SK-N-SH (cell line): ENCODE data around the gene ADAP1. TPM values are rescaled to one million over a fixed set of nuclear protein-coding genes. Genes with fewer than 3 reads are reported as not detected.
A peak's percentile ranks its signal among the peaks of the same experiment; 100 is the strongest.

Source experiments
- CTCF ChIA-PET: fragments of 300-600, 350-600 bp; formaldehyde crosslinking; extraction: SDS; loops from one replicate; lab custom pipeline; 2021; lab: Yijun Ruan, JAX
- POLR2A ChIA-PET: fragments of 350-600 bp; sonication (Branson Sonifier 250); formaldehyde crosslinking; extraction: SDS; loops from one replicate; lab custom pipeline; 2020; ENCODE audit warnings: antibody characterized with exemption, inconsistent platforms; lab: Yijun Ruan, JAX
- DNase-seq: peaks from one replicate; pipeline ENCODE4 v3.0.0; 2012
- H2AFZ ChIP-seq: fragments of 200-600 bp; sonication (generic); 2 replicates; pipeline ENCODE4 v1.8.1; 2016; ENCODE audit warnings: antibody characterized with exemption, mild to moderate bottlenecking, low read depth
- H3F3A ChIP-seq: fragments of 200-600 bp; sonication (generic); replicated peaks from 2 replicates; pipeline ENCODE3; 2016; ENCODE audit warnings: antibody characterized with exemption, mild to moderate bottlenecking; ENCODE audit not compliant: insufficient read depth
- H3K27ac ChIP-seq, 2 experiments: fragments of 200-500 bp in 1 of 2; fragments of 200-600 bp in 1 of 2; sonication (Bioruptor generic) in 1 of 2; sonication (generic), shearing (Covaris generic) in 1 of 2; 2 replicates each; pipeline versions ENCODE4 v1.5.1 to v1.6.1; 2014 to 2016; ENCODE audit warnings: low read depth in 2 of 2, inconsistent platforms in 1 of 2, low read length in 1 of 2, mild to moderate bottlenecking in 1 of 2, mixed read lengths in 1 of 2
- H3K27me3 ChIP-seq: fragments of 200-600 bp; sonication (generic), shearing (Covaris generic); 2 replicates; pipeline ENCODE4 v1.6.1; 2016; ENCODE audit warnings: mixed run types; ENCODE audit not compliant: insufficient read depth
- H3K36me3 ChIP-seq, 2 experiments: fragments of 200-500 bp in 1 of 2; fragments of 200-600 bp in 1 of 2; sonication (Bioruptor generic) in 1 of 2; sonication (generic) in 1 of 2; replicated peaks in 1 of 2; 2 replicates each; pipeline versions ENCODE3 to v1.5.1; 2014 to 2016; ENCODE audit warnings: low read length in 1 of 2, mild to moderate bottlenecking in 1 of 2; ENCODE audit not compliant: insufficient read depth in 2 of 2, control insufficient read depth in 1 of 2
- H3K4me1 ChIP-seq, 2 experiments: fragments of 200-500 bp in 1 of 2; fragments of 200-600 bp in 1 of 2; sonication (Bioruptor generic) in 1 of 2; sonication (generic), shearing (Covaris generic) in 1 of 2; 2 replicates each; pipeline versions ENCODE4 v1.5.1 to v1.6.1; 2014 to 2016; ENCODE audit warnings: low read depth in 1 of 2, low read length in 1 of 2, mixed run types in 1 of 2; ENCODE audit not compliant: insufficient read depth in 2 of 2, control insufficient read depth in 1 of 2
- H3K4me2 ChIP-seq: fragments of 200-600 bp; sonication (generic), shearing (Covaris generic); 2 replicates; pipeline ENCODE4 v1.6.1; 2017; ENCODE audit warnings: mixed run types
- H3K4me3 ChIP-seq, 2 experiments: fragments of 200-500 bp in 1 of 2; fragments of 200-600 bp in 1 of 2; sonication (Bioruptor generic) in 1 of 2; sonication (generic), shearing (Covaris generic) in 1 of 2; 2 replicates each; pipeline versions ENCODE4 v1.5.1 to v1.8.1; 2014 to 2016; ENCODE audit warnings: low read depth in 2 of 2, inconsistent platforms in 1 of 2, low read length in 1 of 2, mild to moderate bottlenecking in 1 of 2, mixed read lengths in 1 of 2, moderate library complexity in 1 of 2
- H3K79me2 ChIP-seq: fragments of 200-600 bp; sonication (generic); 2 replicates; pipeline ENCODE4 v1.8.1; 2017; ENCODE audit warnings: mild to moderate bottlenecking; ENCODE audit not compliant: insufficient read depth
- H3K9ac ChIP-seq: fragments of 200-600 bp; sonication (generic); 2 replicates; pipeline ENCODE4 v1.6.1; 2017; ENCODE audit warnings: mixed run types
- H3K9me2 ChIP-seq: fragments of 200-600 bp; sonication (generic); 2 replicates; pipeline ENCODE4 v1.6.1; 2017; ENCODE audit warnings: mixed run types
- H3K9me3 ChIP-seq: fragments of 200-600 bp; sonication (generic); 2 replicates; pipeline ENCODE4 v1.6.1; 2017; ENCODE audit warnings: mixed run types, mild to moderate bottlenecking, moderate library complexity
- H4K20me1 ChIP-seq: fragments of 200-600 bp; sonication (generic); 2 replicates; pipeline ENCODE4 v1.6.1; 2017; ENCODE audit warnings: mild to moderate bottlenecking, mixed run types; ENCODE audit not compliant: insufficient read depth
- EP300 ChIP-seq, 2 experiments: IDR thresholded peaks; 2 replicates each; pipeline versions ENCODE4 v1.4.0 to v1.6.1; 2012; ENCODE audit warnings: borderline replicate concordance in 1 of 2, low read depth in 1 of 2, low read length in 1 of 2
- MAX ChIP-seq: IDR thresholded peaks from 2 replicates; pipeline ENCODE4 v1.4.0; 2012; ENCODE audit warnings: low read depth
- MXI1 ChIP-seq: IDR thresholded peaks from 2 replicates; pipeline ENCODE4 v1.6.1; 2012; ENCODE audit warnings: mild to moderate bottlenecking, low read depth, low read length, improper control_type of control experiment
- NRF1 ChIP-seq: IDR thresholded peaks from 2 replicates; pipeline ENCODE4 v1.6.1; 2012; ENCODE audit warnings: low read depth, mild to moderate bottlenecking, low read length
- RAD21 ChIP-seq: IDR thresholded peaks from 2 replicates; pipeline ENCODE4 v1.6.1; 2012; ENCODE audit warnings: mild to moderate bottlenecking, low read length
- USF1 ChIP-seq: IDR thresholded peaks from 2 replicates; pipeline ENCODE4 v1.4.0; 2012; ENCODE audit warnings: low read depth, borderline replicate concordance
- USF2 ChIP-seq: fragments of 150-350 bp; IDR thresholded peaks from 2 replicates; pipeline ENCODE4 v1.6.1; 2017; ENCODE audit warnings: antibody characterized with exemption, low read length, low read depth, borderline replicate concordance
- WGBS: methylation state at CpG from one replicate; pipeline ENCODE4 v1.1.6; 2017; ENCODE audit warnings: low lambda C conversion rate; 5-methylcytosine and 5-hydroxymethylcytosine counted together
- polyA plus RNA-seq, 3 experiments: library from polyadenylated mRNA; depleted of rRNA; stranded (reverse); fragments of >200 nt; gene quantifications; 2 replicates each; pipeline ENCODE4 v1.2.3, GENCODE V29; 2012

ADAP1 gene
- polyA plus RNA-seq, 1 of the 3 experiments (the other 2 are of a cell fraction): 3.2 TPM

- TF ChIP-seq MAX: no peak
Measured at GRCh38 chr7:958221-959200, 4.0 kb upstream of the ADAP1 start (continued).

GRCh38 chr7:957418-958220 lies 3.1 kb upstream of the ADAP1 start:
- TF ChIP-seq USF1: no peak
- TF ChIP-seq EP300 (IDR thresholded peaks at IDR 0.05; ENCODE audit: borderline replicate concordance in 1 of 2, low read depth in 1 of 2, low read length in 1 of 2): no peak
- no peak for TF ChIP-seq RAD21
- TF ChIP-seq NRF1: no peak
- no peak overlapping the region for H3K27ac ChIP-seq
- no peak overlapping the region for H3K9ac ChIP-seq
- H4K20me1 ChIP-seq: 0 out of 2 replicates have a peak, but pooled peaks cover 7% of the 10 kb centered on the region
- H3K79me2 ChIP-seq: no peaks in the 10 kb centered on the region
- no peaks in the 10 kb centered on the region for H3K9me3 ChIP-seq
- CTCF ChIA-PET: interaction anchor here (0.7 to 11.7 kb wide), 11 partner anchors 12 to 218 kb away, joined by 3 to 99 read pairs (median 3); partner anchors contain the start of genes COX19 and GPR146
- H2AFZ ChIP-seq: no peak overlapping the region
- H3K4me1 ChIP-seq: peaks cover 0 to 4% of the 10 kb centered on the region in 2 experiments; a peak in 1 of 4 replicates
- H3K27me3 ChIP-seq: peaks cover 11% of the 10 kb centered on the region; the same call in 1 of the 2 replicates
- DNase-seq: peak; percentile 34
- POLR2A ChIA-PET: no interaction called here
- WGBS: 87% methylated on average over 20 of the region's 32 CpGs
- no peaks in the 10 kb centered on the region for H3K9me2 ChIP-seq
- no peak overlapping the region for H3K4me3 ChIP-seq
- no peaks in the 10 kb centered on the region for H3K36me3 ChIP-seq
- H3K4me2 ChIP-seq: no peak overlapping the region
- H3F3A ChIP-seq: no peaks in the 10 kb centered on the region

- Histone ChIP-seq H4K20me1 (0 out of 2 replicates have a peak, but pooled peaks cover 7% of the 10 kb centered on the region), H3K27me3 (peaks cover 11% of the 10 kb centered on the region; the same call in 1 of the 2 replicates), H3K9me2 (no peaks in the 10 kb centered on the region), H3F3A (no peaks in the 10 kb centered on the region), H3K36me3 (no peaks in the 10 kb centered on the region), H3K4me3 (no peak overlapping the region), H2AFZ (no peak overlapping the region), H3K4me2 (no peak overlapping the region), H3K9ac (no peak overlapping the region), H3K79me2 (no peaks in the 10 kb centered on the region), H3K9me3 (no peaks in the 10 kb centered on the region), H3K4me1 (peaks cover 0 to 4% of the 10 kb centered on the region in 2 experiments; a peak in 1 of 4 replicates), H3K27ac (no peak overlapping the region)
- ChIA-PET POLR2A (interaction anchor here (0.7 kb wide), 1 partner anchor 49 kb away, joined by 3 read pairs; no protein-coding TSS in a partner anchor), CTCF (interaction anchor here (0.8 to 11.7 kb wide), 6 partner anchors 9 to 47 kb away, joined by 3 to 99 read pairs (median 4); no protein-coding TSS in a partner anchor)
- TF ChIP-seq USF2 (no peak), MXI1 (no peak)
- DNase-seq: peak; percentile 20
- WGBS: 81% methylated on average over 7 of the region's 10 CpGs
Measured at GRCh38 chr7:956031-956430, 1.6 kb upstream of the ADAP1 start.
